ENCODE data around the gene TNIK. TPM values are rescaled to one million over a fixed set of nuclear protein-coding genes. Genes with fewer than 3 reads are reported as not detected.
A peak's percentile ranks its signal among the peaks of the same experiment; 100 is the strongest.

TNIK gene
- total RNA-seq, 1 experiment from 2014 or later: 5.5 TPM

DNA sequence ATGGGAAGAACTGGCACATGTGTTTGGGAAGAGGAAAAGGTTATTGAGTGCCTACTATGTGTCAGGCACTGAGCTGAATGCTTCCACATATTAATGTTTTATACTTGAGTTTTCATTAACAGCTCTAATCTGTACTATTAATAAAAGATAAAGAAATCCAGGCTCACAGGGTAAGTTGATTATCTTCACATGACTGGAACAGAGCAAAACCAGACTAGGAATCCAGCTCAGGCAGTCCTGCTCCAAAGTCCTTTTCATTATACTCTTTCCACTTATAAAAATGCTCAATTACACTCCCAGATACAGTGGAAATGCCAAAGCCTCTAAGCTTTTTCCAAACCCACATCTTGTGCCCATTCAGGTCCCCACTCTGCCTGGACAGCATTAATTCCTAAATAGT lies 97.6 kb downstream of the TNIK start:
- DNase-seq (ENCODE audit: low spot score): no peak

DNA sequence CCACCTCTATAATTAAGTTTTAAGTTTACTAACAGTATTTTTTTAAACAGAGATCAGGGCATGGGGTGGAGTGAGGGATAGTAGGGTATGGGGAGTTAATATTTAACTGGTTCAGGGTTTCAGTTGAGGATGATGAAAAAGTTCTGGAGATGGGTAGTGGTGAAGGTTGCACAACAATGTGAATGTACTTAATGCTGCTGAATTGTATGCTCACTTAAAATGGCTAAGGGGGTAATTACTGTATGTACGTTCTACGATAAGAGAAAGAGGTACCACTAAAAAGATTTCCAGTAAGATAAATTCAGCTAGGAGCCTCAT lies 101.4 kb downstream of the TNIK start:
- no peak for DNase-seq (ENCODE audit: low spot score)

GRCh38 chr3:171358181-171358880 lies 101.9 kb downstream of the TNIK start:
- no peak for DNase-seq (ENCODE audit: low spot score)

GRCh38 chr3:171357721-171358120 lies 102.5 kb downstream of the TNIK start:
- no peak for DNase-seq (ENCODE audit: low spot score)

DNA sequence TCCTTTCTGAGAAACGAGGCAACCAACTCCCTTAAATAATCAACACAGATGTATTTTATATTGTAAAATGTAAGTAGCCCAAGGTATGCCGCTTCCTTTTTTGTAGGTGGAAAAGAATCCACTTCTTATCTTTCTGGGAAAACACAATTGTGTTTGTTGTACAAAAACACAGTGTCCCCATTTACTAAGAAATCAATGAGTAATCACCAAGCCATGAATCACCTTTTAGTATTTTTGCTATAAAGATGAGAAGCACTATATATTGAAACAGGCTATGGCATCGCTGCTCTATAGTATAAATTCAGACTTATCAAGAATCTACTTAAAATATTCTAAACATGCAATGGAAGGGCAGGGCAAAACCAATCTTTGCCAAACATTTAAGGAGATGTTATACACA lies 104.0 kb downstream of the TNIK start:
- DNase-seq (ENCODE audit: low spot score): no peak

GRCh38 chr3:171354706-171355582 lies 105.3 kb downstream of the TNIK start:
- no peak for DNase-seq (ENCODE audit: low spot score)

GRCh38 chr3:171354049-171354705 lies 106.0 kb downstream of the TNIK start:
- no peak for DNase-seq (ENCODE audit: low spot score)

DNA sequence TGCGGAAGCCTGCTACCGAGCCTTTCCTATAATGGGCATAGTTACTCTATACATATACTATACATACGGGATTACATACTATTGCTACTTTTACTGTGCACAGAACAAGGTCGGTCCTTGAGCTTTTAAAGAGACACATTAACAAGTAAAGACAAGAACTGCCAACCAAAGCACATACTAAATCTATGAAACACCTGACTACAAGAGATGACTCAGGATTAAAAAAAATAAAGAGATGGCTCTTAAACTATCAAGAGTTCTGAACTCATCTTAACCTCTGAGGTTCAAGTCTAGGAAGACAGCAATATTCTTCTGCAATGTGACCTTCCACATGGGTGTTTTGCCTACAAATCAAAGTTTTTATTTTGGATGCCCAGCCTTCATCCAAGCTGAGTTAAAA lies 106.8 kb downstream of the TNIK start:
- no peak for DNase-seq (ENCODE audit: low spot score)

GRCh38 chr3:171352387-171352935 lies 107.7 kb downstream of the TNIK start:
- no peak for DNase-seq (ENCODE audit: low spot score)

DNA sequence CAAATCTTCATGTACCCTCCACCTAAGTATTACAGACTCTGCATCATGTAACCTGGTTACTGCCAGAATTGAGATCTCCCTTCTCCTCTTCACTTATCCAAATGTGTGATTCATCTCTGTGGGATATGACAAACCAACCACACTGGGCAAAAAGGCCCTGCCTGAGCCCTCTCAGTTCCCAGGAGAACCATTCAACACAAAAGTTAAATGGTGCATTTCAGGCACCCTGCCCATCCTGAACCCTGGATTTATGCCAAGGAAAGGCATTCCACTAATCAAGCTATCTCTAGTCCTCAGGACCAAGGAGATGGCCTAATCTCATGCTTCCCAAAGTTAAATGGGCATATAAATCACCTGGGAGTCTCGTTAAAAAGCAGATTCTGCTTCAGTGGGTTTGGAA lies 108.5 kb downstream of the TNIK start:
- peak; percentile 65 for DNase-seq (ENCODE audit: low spot score)

GRCh38 chr3:171350364-171350763 lies 109.8 kb downstream of the TNIK start:
- no peak for DNase-seq (ENCODE audit: low spot score)

DNA sequence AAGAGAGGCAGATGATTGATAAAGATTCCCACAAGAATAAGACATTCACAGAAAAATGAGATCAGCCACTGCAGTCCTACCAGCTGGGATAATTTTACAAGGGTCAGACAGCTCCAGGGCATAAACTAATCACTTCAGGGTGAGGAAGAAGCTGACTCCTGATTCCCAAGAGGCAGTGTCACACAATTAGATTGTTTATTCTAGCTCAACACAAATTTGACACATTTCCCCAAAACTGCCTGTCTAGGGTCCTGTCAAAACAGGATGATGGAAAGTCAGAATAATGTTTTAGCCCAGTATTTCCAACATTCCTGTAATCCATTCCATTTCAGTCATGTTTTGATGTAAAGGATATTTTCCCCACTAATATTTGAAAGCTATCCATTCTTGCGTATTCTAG lies 110.8 kb downstream of the TNIK start:
- DNase-seq (ENCODE audit: low spot score): no peak

GRCh38 chr3:171348121-171348520 lies 112.1 kb downstream of the TNIK start:
- no peak for DNase-seq (ENCODE audit: low spot score)

DNA sequence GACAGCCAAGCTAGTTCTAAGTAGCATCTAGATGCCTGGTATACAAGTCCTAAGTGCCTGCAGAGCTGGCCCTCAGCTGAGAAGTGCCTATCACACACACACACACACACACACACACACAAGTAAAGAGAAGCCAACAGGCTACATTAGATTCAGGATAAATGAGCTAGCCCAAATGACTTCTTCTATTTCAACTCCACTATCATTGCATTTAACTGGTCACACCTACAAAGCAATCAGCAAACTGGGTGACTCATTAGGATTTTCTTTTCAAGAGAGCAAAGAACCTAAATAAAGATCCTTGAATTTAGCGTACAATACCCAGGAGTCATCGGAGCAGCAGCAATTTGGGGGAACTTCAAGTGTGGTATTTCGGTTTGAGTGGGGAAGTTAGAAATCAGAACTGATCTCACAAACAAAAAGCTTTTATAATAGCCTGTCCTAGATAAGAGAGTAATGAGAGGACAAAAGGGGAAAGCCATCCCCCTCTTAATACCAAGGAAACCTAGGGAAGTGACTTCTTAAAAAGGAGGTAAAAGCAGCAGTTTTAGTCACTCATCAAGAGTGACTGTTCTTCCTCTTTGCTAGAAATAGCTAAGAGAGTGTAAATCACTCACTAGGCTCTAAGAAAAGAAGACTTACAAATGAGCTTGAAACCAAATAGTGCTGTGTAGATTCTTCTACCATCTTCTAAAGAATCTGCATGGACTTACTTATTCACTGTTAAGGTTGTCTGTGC lies 112.7 kb downstream of the TNIK start:
- no peak for DNase-seq (ENCODE audit: low spot score)

GRCh38 chr3:171346582-171347300 lies 113.5 kb downstream of the TNIK start:
- DNase-seq (ENCODE audit: low spot score): peak; percentile 28

GRCh38 chr3:171346019-171346418 lies 114.2 kb downstream of the TNIK start:
- DNase-seq (ENCODE audit: low spot score): no peak

GRCh38 chr3:171345107-171345843 lies 114.9 kb downstream of the TNIK start:
- no peak for DNase-seq (ENCODE audit: low spot score)

GRCh38 chr3:171343693-171344092 lies 116.5 kb downstream of the TNIK start:
- DNase-seq (ENCODE audit: low spot score): no peak

DNA sequence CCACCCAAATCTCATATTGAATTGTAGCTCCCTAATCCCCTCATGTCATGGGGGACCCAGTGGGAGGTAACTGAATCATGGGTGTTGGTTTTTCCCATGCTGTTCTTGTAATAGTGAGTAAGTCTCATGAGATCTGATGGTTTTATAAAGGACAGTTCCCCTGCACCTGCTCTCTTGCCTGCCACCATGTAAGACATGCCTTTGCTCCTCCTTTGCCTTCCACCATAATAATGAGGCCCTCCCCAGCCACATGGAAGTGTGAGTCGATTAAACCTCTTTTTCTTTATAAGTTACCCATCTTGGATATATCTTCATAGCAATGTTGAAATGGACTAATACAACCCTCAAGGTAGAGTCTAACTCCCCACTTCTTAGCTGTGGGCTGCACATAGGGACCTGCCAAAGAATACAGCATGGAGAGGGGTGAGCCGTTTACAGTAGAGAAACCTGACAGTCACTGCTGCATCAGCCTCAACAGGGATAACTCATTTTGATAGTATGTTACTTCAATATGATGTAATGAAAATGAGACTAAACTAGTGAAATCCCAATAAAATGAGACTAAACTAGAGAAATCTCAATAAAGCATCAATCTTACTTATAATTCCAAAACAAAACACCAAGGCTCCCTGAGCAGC lies 117.3 kb downstream of the TNIK start:
- no peak for DNase-seq (ENCODE audit: low spot score)

DNA sequence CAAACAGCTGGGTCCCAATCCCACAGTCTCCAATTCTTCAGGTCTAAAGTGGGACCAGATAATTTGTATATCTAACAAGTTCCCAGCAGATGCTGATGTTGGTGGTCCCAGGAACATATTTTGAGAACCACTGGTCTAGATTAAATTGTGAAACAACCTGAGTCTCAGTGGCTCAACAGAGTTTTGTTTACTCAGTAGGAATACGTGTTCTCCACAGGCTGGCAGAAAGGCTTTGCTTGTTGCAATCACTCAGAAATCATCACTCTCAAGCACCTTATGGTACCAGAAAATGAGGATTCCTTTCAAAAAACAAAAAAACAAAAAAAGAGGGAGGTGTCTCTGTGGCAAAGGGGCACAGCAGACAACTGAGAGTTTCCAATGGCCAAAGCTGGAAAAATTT lies 118.0 kb downstream of the TNIK start:
- DNase-seq (ENCODE audit: low spot score): no peak

Data from H4 (cell line).